ENCODE measurements around the gene HINT1. TPM values are rescaled to one million over a fixed set of nuclear protein-coding genes. Genes with fewer than 3 reads are reported as not detected.
A peak's percentile ranks its signal among the peaks of the same experiment; 100 is the strongest.
"Not testable (repeated sequence)": the region's sequence is repeated elsewhere in the genome, so short reads cannot be mapped to it uniquely, and the experiment has no call there.

HINT1 gene
- total RNA-seq, 1 experiment from 2014 or later: 232 TPM

GRCh38 chr5:131142970-131143617, 22.0 kb downstream of the HINT1 start:
- H3K4me1 Mint-ChIP-seq (ENCODE audit: low read depth, unreplicated experiment): no peaks in the 10 kb centered on the region
- no peak overlapping the region for H3K27ac Mint-ChIP-seq (ENCODE audit: unreplicated experiment)
- no peaks in the 10 kb centered on the region for H3K9me3 Mint-ChIP-seq (ENCODE audit: low read depth, unreplicated experiment)
- BruUV-seq (replicated peaks): no TSS peak
- no peaks in the 10 kb centered on the region for H3K36me3 Mint-ChIP-seq (ENCODE audit: insufficient read depth, unreplicated experiment)
- H3K27me3 Mint-ChIP-seq (ENCODE audit: unreplicated experiment): peaks cover under 1% of the 10 kb centered on the region
- DNase-seq: no peak
- no peak overlapping the region for H3K4me3 Mint-ChIP-seq (ENCODE audit: low read depth, unreplicated experiment)
- intact Hi-C loops (cut with micrococcal nuclease; ENCODE audit: unreplicated experiment): no loop called here
- TF ChIP-seq, protein P1, sequence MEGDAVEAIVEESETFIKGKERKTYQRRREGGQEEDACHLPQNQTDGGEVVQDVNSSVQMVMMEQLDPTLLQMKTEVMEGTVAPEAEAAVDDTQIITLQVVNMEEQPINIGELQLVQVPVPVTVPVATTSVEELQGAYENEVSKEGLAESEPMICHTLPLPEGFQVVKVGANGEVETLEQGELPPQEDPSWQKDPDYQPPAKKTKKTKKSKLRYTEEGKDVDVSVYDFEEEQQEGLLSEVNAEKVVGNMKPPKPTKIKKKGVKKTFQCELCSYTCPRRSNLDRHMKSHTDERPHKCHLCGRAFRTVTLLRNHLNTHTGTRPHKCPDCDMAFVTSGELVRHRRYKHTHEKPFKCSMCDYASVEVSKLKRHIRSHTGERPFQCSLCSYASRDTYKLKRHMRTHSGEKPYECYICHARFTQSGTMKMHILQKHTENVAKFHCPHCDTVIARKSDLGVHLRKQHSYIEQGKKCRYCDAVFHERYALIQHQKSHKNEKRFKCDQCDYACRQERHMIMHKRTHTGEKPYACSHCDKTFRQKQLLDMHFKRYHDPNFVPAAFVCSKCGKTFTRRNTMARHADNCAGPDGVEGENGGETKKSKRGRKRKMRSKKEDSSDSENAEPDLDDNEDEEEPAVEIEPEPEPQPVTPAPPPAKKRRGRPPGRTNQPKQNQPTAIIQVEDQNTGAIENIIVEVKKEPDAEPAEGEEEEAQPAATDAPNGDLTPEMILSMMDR (IDR thresholded peaks at IDR 0.05; ENCODE audit: unreplicated experiment): no peak
- CTCF ChIA-PET: no interaction called here

- DNase-seq: no peak
- H3K36me3 Mint-ChIP-seq (ENCODE audit: insufficient read depth, unreplicated experiment): no peaks in the 10 kb centered on the region
- no peaks in the 10 kb centered on the region for H3K4me1 Mint-ChIP-seq (ENCODE audit: low read depth, unreplicated experiment)
- TF ChIP-seq, protein P1 (IDR thresholded peaks at IDR 0.05; ENCODE audit: unreplicated experiment): no peak
- intact Hi-C loops (cut with micrococcal nuclease; ENCODE audit: unreplicated experiment): no loop called here
- CTCF ChIA-PET: interaction anchor here (0.6 kb wide), 1 partner anchor 37 kb away, joined by 3 read pairs; no protein-coding TSS in a partner anchor
- no peak overlapping the region for H3K4me3 Mint-ChIP-seq (ENCODE audit: low read depth, unreplicated experiment)
- H3K9me3 Mint-ChIP-seq (ENCODE audit: low read depth, unreplicated experiment): peaks cover 2% of the 10 kb centered on the region
- H3K27me3 Mint-ChIP-seq (ENCODE audit: unreplicated experiment): peaks cover 20% of the 10 kb centered on the region
- H3K27ac Mint-ChIP-seq (ENCODE audit: unreplicated experiment): no peak overlapping the region
- no TSS peak for BruUV-seq (replicated peaks)
Observed at GRCh38 chr5:131139321-131139720, 25.7 kb downstream of the HINT1 start.

DNA sequence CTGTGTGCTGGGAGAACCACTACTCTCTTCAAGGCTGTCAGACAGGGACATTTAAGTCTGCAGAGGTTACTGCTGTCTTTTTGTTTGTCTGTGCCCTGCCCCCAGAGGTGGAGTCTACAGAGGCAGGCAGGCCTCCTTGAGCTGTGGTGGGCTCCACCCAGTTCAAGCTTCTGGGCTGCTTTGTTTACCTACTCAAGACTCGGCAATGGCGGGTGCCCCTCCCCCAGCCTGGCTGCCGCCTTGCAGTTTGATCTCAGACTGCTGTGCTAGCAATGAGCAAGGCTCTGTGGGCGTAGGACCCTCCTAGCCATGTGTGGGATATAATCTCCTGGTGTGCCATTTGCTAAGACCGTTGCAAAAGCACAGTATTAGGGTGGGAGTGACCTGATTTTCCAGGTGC, 26.6 kb downstream of the HINT1 start:
- H3K4me1 Mint-ChIP-seq (ENCODE audit: low read depth, unreplicated experiment); H3K9me3 Mint-ChIP-seq (ENCODE audit: low read depth, unreplicated experiment); BruUV-seq (replicated peaks); intact Hi-C loops (cut with micrococcal nuclease; ENCODE audit: unreplicated experiment); H3K27ac Mint-ChIP-seq (ENCODE audit: unreplicated experiment); H3K36me3 Mint-ChIP-seq (ENCODE audit: insufficient read depth, unreplicated experiment); CTCF ChIA-PET: not testable (repeated sequence)
- peak; percentile 13 for DNase-seq
- H3K4me3 Mint-ChIP-seq (ENCODE audit: low read depth, unreplicated experiment): peak overlapping the region; percentile 36
- H3K27me3 Mint-ChIP-seq (ENCODE audit: unreplicated experiment): peaks cover 20% of the 10 kb centered on the region

DNA sequence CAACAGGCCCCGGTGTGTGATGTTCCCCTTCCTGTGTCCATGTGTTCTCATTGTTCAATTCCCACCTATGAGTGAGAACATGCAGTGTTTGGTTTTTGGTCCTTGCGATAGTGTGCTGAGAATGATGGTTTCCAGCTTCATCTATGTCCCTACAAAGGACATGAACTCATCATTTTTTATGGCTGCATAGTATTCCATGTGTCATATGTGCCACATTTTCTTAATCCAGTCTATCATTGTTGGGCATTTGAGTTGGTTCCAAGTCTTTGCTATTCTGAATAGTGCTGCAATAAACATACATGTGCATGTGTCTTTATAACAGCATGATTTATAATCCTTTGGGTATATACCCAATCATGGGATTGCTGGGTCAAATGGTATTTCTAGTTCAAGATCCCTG, 32.0 kb downstream of the HINT1 start:
- peaks cover 20% of the 10 kb centered on the region for H3K27me3 Mint-ChIP-seq (ENCODE audit: unreplicated experiment)

GRCh38 chr5:131129306-131129705, 35.8 kb downstream of the HINT1 start:
- H3K27me3 Mint-ChIP-seq (ENCODE audit: unreplicated experiment): no peaks in the 10 kb centered on the region
- no peak for DNase-seq
- CTCF ChIA-PET: no interaction called here
- BruUV-seq (replicated peaks): no TSS peak
- H3K9me3 Mint-ChIP-seq (ENCODE audit: low read depth, unreplicated experiment): peaks cover 6% of the 10 kb centered on the region
- intact Hi-C loops (cut with micrococcal nuclease; ENCODE audit: unreplicated experiment): no loop called here
- H3K4me3 Mint-ChIP-seq (ENCODE audit: low read depth, unreplicated experiment): no peak overlapping the region
- H3K4me1 Mint-ChIP-seq (ENCODE audit: low read depth, unreplicated experiment): no peaks in the 10 kb centered on the region
- TF ChIP-seq, protein P1 (IDR thresholded peaks at IDR 0.05; ENCODE audit: unreplicated experiment): no peak
- H3K27ac Mint-ChIP-seq (ENCODE audit: unreplicated experiment): no peak overlapping the region
- no peaks in the 10 kb centered on the region for H3K36me3 Mint-ChIP-seq (ENCODE audit: insufficient read depth, unreplicated experiment)

More for the DNA sequence above, 32.0 kb downstream of the HINT1 start:
- BruUV-seq (replicated peaks); H3K36me3 Mint-ChIP-seq (ENCODE audit: insufficient read depth, unreplicated experiment); CTCF ChIA-PET; H3K4me1 Mint-ChIP-seq (ENCODE audit: low read depth, unreplicated experiment); intact Hi-C loops (cut with micrococcal nuclease; ENCODE audit: unreplicated experiment); H3K4me3 Mint-ChIP-seq (ENCODE audit: low read depth, unreplicated experiment); H3K9me3 Mint-ChIP-seq (ENCODE audit: low read depth, unreplicated experiment); H3K27ac Mint-ChIP-seq (ENCODE audit: unreplicated experiment); DNase-seq: not testable (repeated sequence)

GRCh38 chr5:131127244-131127643, 37.8 kb downstream of the HINT1 start:
- H3K4me3 Mint-ChIP-seq (ENCODE audit: low read depth, unreplicated experiment); intact Hi-C loops (cut with micrococcal nuclease; ENCODE audit: unreplicated experiment); BruUV-seq (replicated peaks); H3K9me3 Mint-ChIP-seq (ENCODE audit: low read depth, unreplicated experiment); H3K27ac Mint-ChIP-seq (ENCODE audit: unreplicated experiment); DNase-seq; H3K36me3 Mint-ChIP-seq (ENCODE audit: insufficient read depth, unreplicated experiment); CTCF ChIA-PET; H3K27me3 Mint-ChIP-seq (ENCODE audit: unreplicated experiment); H3K4me1 Mint-ChIP-seq (ENCODE audit: low read depth, unreplicated experiment): not testable (repeated sequence)

Measured in Calu3 (cell line).